G401 (cell line): ENCODE results near the gene HNRNPH1. TPM values are rescaled to one million over a fixed set of nuclear protein-coding genes. Genes with fewer than 3 reads are reported as not detected.

Experiments
- total RNA-seq: library from RNA; depleted of rRNA; stranded (reverse); fragments of >200 nt; shearing (Covaris generic); gene quantifications from 2 replicates; pipeline ENCODE4 v1.2.3, GENCODE V29; 2014; rRNA removed

HNRNPH1 gene
- total RNA-seq, 1 experiment from 2014 or later = 108 TPM

Other genes starting within 250 kb of the HNRNPH1 start
- 53.0 and 65.4 TPM in 2 replicates for gene RUFY1, start 73.1 kb downstream of the HNRNPH1 start, total RNA-seq
- not detected in 2 replicates for gene CBY3, start 57.4 kb upstream of the HNRNPH1 start, total RNA-seq
- gene CANX, start 75.3 kb upstream of the HNRNPH1 start, total RNA-seq = 281 and 477 TPM in 2 replicates
- 12.5 and 14.2 TPM in 2 replicates for gene MAML1, start 109.2 kb upstream of the HNRNPH1 start, total RNA-seq
- gene LTC4S, start 170.3 kb upstream of the HNRNPH1 start, total RNA-seq = 7.1 and 9.4 TPM in 2 replicates
- gene MGAT4B, start 183.2 kb upstream of the HNRNPH1 start, total RNA-seq = 122 and 128 TPM in 2 replicates
- gene SQSTM1, start 197.2 kb upstream of the HNRNPH1 start, total RNA-seq = 139 and 150 TPM in 2 replicates
- gene MRNIP, start 235.1 kb upstream of the HNRNPH1 start, total RNA-seq = 22.0 and 38.5 TPM in 2 replicates